Common myeloid progenitor, CD34-positive (primary cell): Measurements from ENCODE around the gene SNX24.

Experiments used
- CTCF ChIA-PET: fragments of 350-600 bp; sonication (Branson Sonifier 250); formaldehyde crosslinking; loops from one replicate; lab custom pipeline; 2021; ENCODE audit warnings: antibody characterized with exemption; lab: Charles Lee
- POLR2A ChIA-PET: fragments of 350-600 bp; sonication (Branson Sonifier 250); formaldehyde crosslinking; loops from one replicate; lab custom pipeline; 2021; ENCODE audit warnings: antibody characterized with exemption; lab: Charles Lee
- DNase-seq, 3 donors: peaks; one replicate each; pipeline versions ENCODE4 v3.0.0 to v3.0.0-alpha.2; 2013
- H3K27ac ChIP-seq, 2 experiments: 1 replicate in 1 of 2; 2 replicates in 1 of 2; pipeline ENCODE4 v1.7.0; 2013; ENCODE audit warnings: inconsistent platforms in 2 of 2, low read length in 2 of 2, mild to moderate bottlenecking in 2 of 2, low read depth in 1 of 2, moderate library complexity in 1 of 2; ENCODE audit not compliant: severe bottlenecking in 2 of 2, insufficient read depth in 1 of 2, poor library complexity in 1 of 2
- H3K27me3 ChIP-seq, 5 experiments: replicated peaks in 2 of 5; 1 replicate in 3 of 5; 2 replicates in 2 of 5; pipeline versions ENCODE4 v1.6.1 to v1.7.0; 2013; ENCODE audit warnings: low read length in 4 of 5, mild to moderate bottlenecking in 2 of 5, moderate library complexity in 2 of 5, inconsistent platforms in 1 of 5; ENCODE audit not compliant: insufficient read depth in 5 of 5, control insufficient read depth in 4 of 5
- H3K36me3 ChIP-seq, 4 experiments: 1 replicate in 2 of 4; 2 replicates in 2 of 4; pipeline versions ENCODE4 v1.6.1 to v1.7.0; 2013; ENCODE audit warnings: low read length in 3 of 4, control low read depth in 1 of 4, mild to moderate bottlenecking in 1 of 4; ENCODE audit not compliant: control insufficient read depth in 4 of 4, insufficient read depth in 4 of 4
- H3K4me1 ChIP-seq, 4 experiments: 1 replicate in 3 of 4; 2 replicates in 1 of 4; pipeline versions ENCODE4 v1.6.1 to v1.7.1; 2013; ENCODE audit warnings: low read length in 3 of 4, mild to moderate bottlenecking in 3 of 4, control low read depth in 1 of 4, inconsistent platforms in 1 of 4, moderate library complexity in 1 of 4; ENCODE audit not compliant: control insufficient read depth in 4 of 4, insufficient read depth in 4 of 4; ENCODE audit errors: control extremely low read depth in 1 of 4
- H3K4me3 ChIP-seq, 7 experiments: 1 replicate in 4 of 7; 2 replicates in 3 of 7; pipeline versions ENCODE4 v1.5.1 to v1.7.0; 2013; ENCODE audit warnings: mild to moderate bottlenecking in 7 of 7, low read length in 6 of 7, moderate library complexity in 6 of 7, inconsistent platforms in 2 of 7, low read depth in 2 of 7, control low read depth in 1 of 7; ENCODE audit not compliant: insufficient read depth in 4 of 7, control insufficient read depth in 1 of 7; ENCODE audit errors: extremely low read depth in 1 of 7
- H3K9me3 ChIP-seq, 5 experiments: 1 replicate in 4 of 5; 2 replicates in 1 of 5; pipeline versions ENCODE4 v1.6.1 to v1.7.1; 2013; ENCODE audit warnings: low read length in 4 of 5, mild to moderate bottlenecking in 2 of 5, inconsistent platforms in 1 of 5, low read depth in 1 of 5, moderate library complexity in 1 of 5; ENCODE audit not compliant: control insufficient read depth in 4 of 5, insufficient read depth in 2 of 5; ENCODE audit errors: control extremely low read depth in 1 of 5
- WGBS: methylation state at CpG from one replicate; pipeline ENCODE4 v1.1.5; 2013; ENCODE audit not compliant: insufficient coverage; 5-methylcytosine and 5-hydroxymethylcytosine counted together

The SNX24 gene

DNA sequence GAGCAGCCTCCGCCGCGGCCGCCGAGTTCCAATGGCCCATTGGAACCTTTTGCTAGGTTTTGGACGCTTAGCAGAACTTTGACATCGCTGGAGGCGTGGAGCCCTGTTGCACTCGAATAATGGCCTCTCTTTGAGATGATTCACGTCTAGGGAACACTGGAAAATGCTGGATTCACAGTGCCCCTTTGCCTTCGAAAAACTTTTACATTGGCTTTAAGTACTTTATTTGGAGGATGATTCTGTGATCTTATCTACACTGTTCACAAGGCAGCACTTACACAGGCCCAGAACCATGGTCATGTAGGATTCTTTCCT lies 191.6 kb downstream of the SNX24 start:
- Histone ChIP-seq H3K9me3 (peaks cover 0 to 2% (median 0%) of the 10 kb centered on the region in 5 experiments), H3K27ac (no peak overlapping the region), H3K36me3 (no peaks in the 10 kb centered on the region), H3K4me1 (peaks cover 0 to 21% (median 16%) of the 10 kb centered on the region in 4 experiments), H3K4me3 (peak overlapping the region in 6 of 7 experiments; percentile 47 to 77 (median 66)), H3K27me3 (peaks cover 8 to 87% (median 45%) of the 10 kb centered on the region in 5 experiments)
- 3% methylated on average over 8 of the region's 11 CpGs for WGBS
- ChIA-PET POLR2A (no interaction called here), CTCF (no interaction called here)
- peak in 2 of 3 donors; percentile 18 to 36 for DNase-seq

DNA sequence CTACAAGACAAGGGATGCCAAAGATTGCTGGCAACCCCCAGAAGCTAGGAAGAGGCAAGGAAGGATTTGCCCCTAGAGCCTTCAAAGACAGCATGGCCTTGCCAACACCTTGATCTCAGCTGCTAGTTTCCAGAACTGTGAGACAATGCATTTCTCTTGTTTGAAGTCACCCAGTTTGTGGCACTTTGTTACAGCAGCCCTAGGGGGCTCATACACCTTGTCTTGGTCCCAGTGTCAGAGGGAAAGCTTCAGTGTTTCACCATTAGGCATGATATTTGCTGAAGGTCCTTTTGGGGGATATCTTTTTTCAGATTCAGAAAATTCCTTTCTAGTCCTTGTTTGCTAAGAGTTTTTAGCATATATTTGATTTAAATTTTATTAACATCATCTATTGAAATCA lies 194.3 kb downstream of the SNX24 start:
- Histone ChIP-seq H3K27ac (no peak overlapping the region), H3K4me1 (peaks cover 0 to 21% (median 16%) of the 10 kb centered on the region in 4 experiments), H3K27me3 (peaks cover 8 to 83% (median 37%) of the 10 kb centered on the region in 5 experiments), H3K9me3 (peaks cover 0 to 2% (median 0%) of the 10 kb centered on the region in 5 experiments), H3K4me3 (no peak overlapping the region), H3K36me3 (no peaks in the 10 kb centered on the region)
- CTCF ChIA-PET, result no interaction called here
- POLR2A ChIA-PET, result no interaction called here
- DNase-seq, result no peak

DNA sequence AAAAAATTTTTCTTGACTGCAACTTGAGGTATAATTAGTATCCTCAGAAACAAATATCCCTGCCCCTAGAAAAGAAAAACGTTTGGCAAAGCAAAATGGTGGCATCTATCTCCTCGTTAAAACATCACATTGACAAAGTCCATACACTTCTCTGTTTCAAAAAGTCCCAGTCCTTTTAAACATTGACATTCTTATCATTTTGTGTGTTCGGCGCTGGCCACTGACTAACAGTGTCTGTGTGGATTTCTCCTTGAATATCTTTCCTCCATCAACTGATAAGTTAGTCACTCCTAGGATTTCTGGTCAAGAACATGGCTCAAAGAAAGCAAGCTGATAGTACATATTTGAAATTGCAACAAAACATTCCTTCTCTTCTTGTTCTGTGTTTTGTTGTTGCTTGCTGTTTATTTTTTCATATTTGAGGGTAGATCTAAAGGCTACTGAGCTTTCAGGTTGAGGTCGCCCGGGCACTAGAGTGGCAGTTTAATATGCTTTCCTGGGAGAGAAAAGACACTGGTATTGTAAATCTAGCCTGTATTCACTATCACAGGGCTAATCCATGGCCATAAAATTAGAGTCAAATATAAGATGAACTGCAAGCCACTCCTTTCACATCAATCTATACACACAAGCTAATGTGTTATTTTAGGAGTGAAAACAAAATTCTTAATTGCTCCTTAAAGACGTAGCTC lies 199.7 kb downstream of the SNX24 start:
- CTCF ChIA-PET, result no interaction called here
- H3K36me3 ChIP-seq, result no peaks in the 10 kb centered on the region
- WGBS, result 96% methylated on average over 6 of the region's 7 CpGs
- peaks cover 0 to 47% (median 12%) of the 10 kb centered on the region in 5 experiments for H3K27me3 ChIP-seq
- H3K9me3 ChIP-seq, result peaks cover 0 to under 1% (median 0%) of the 10 kb centered on the region in 5 experiments
- POLR2A ChIA-PET, result no interaction called here
- no peaks in the 10 kb centered on the region for H3K4me1 ChIP-seq
- no peak overlapping the region for H3K4me3 ChIP-seq
- no peak for DNase-seq
- no peak overlapping the region for H3K27ac ChIP-seq

DNA sequence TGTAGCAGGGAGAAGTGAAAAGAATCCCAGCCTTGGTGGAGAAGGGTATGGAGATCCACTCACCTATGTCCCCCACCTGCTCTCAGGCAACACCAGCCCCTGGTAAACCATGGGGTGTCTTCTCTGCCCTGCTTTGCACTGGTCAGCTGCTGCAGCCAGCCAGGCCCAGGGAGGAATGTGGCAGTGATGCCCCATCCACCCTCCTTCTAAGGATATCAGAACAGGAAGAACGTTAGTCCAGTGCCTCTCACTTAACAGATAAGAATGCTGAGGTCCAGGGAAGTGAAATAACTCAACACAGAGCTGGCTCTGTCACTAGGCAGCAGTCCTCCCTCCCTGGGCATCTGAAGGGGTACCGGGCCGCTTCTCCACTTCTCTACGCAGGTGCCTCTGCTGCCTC lies 200.8 kb downstream of the SNX24 start:
- no peaks in the 10 kb centered on the region for H3K4me1 ChIP-seq
- WGBS, result 82% methylated on average over 3 of the region's 4 CpGs
- H3K9me3 ChIP-seq, result peaks cover 0 to 1% (median 0%) of the 10 kb centered on the region in 5 experiments
- ChIA-PET CTCF (no interaction called here), POLR2A (no interaction called here)
- H3K36me3 ChIP-seq, result no peaks in the 10 kb centered on the region
- no peak overlapping the region for H3K4me3 ChIP-seq
- H3K27ac ChIP-seq, result no peak overlapping the region
- DNase-seq, result no peak
- peaks cover 0 to 40% (median 11%) of the 10 kb centered on the region in 5 experiments for H3K27me3 ChIP-seq

DNA sequence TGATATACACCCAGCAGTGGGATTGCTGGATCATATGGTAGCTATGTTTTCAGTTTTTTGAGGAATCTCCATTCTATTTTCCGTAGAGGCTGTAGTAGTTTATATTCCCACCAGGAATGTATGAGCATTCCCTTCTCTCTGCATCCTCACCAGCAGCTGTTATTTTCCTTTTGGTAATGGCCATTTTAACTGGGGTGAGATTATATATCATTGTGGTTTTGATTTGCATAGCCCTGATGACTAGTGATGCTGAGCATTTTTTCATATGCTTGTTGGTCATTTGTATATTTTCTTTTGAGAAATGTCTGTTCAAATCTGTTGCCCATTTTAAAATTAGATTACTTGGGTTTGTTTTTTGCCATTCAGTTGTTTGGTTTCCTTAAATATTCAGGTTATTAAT lies 202.3 kb downstream of the SNX24 start:
- DNase-seq, result no peak
- Histone ChIP-seq H3K4me1 (no peaks in the 10 kb centered on the region), H3K36me3 (no peaks in the 10 kb centered on the region), H3K27ac (no peak overlapping the region), H3K4me3 (no peak overlapping the region), H3K27me3 (peaks cover 0 to 29% (median 11%) of the 10 kb centered on the region in 5 experiments), H3K9me3 (peaks cover 0 to 6% (median 1%) of the 10 kb centered on the region in 5 experiments)
- CTCF ChIA-PET, result interaction anchor here (1.4 kb wide), 1 partner anchor 23 kb away, joined by 3 read pairs; no protein-coding TSS in a partner anchor
- no CpG with 5 or more reads among the region's 1 CpG for WGBS
- POLR2A ChIA-PET, result no interaction called here

DNA sequence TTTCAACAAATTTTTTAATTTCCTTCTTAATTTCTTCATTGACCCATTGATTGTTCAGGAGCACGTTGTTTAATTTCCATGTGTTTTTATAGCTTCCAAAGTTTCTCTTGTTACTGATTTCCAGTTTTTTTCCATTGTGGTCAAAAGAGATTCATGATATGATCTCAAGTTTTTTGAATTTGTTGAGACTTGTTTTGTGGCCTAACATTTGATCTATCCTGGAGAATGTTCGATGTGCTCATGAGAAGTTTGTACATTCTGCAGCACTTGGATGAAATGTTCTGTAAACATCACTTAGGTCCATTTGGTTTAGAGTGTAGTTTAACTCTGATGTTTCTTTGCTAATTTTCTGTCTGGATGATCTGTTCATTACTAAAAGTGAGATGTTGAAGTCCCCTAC lies 205.8 kb downstream of the SNX24 start:
- POLR2A ChIA-PET, result no interaction called here

More for the DNA sequence above, 205.8 kb downstream of the SNX24 start:
- H3K27ac ChIP-seq, result no peak overlapping the region
- H3K27me3 ChIP-seq, result peaks cover 0 to 10% (median 3%) of the 10 kb centered on the region in 5 experiments
- peaks cover 0 to 6% (median 4%) of the 10 kb centered on the region in 5 experiments for H3K9me3 ChIP-seq
- H3K36me3 ChIP-seq, result no peaks in the 10 kb centered on the region
- DNase-seq, result no peak
- H3K4me1 ChIP-seq, result no peaks in the 10 kb centered on the region
- CTCF ChIA-PET, result no interaction called here
- H3K4me3 ChIP-seq, result no peak overlapping the region
- no CpG with 5 or more reads among the region's 2 CpGs for WGBS
